IPS-18a (cell line): ENCODE data around the gene TMEM117.
"Not testable (repeated sequence)": the region's sequence is repeated elsewhere in the genome, so short reads cannot be mapped to it uniquely, and the experiment has no call there.

Source experiments
- H3K27ac ChIP-seq: one replicate; pipeline ENCODE4 v1.5.1; 2013; ENCODE audit warnings: low read length
- H3K27me3 ChIP-seq: one replicate; pipeline ENCODE4 v1.6.1; 2013; ENCODE audit warnings: mild to moderate bottlenecking, low read length; ENCODE audit not compliant: control insufficient read depth, insufficient read depth
- H3K36me3 ChIP-seq: one replicate; pipeline ENCODE4 v1.6.1; 2013; ENCODE audit warnings: low read depth, low read length; ENCODE audit not compliant: control insufficient read depth
- H3K4me1 ChIP-seq: one replicate; pipeline ENCODE4 v1.6.1; 2013; ENCODE audit warnings: low read depth, low read length; ENCODE audit not compliant: control insufficient read depth
- H3K4me3 ChIP-seq: one replicate; pipeline ENCODE4 v1.5.1; 2013; ENCODE audit warnings: low read length
- H3K9ac ChIP-seq: one replicate; pipeline ENCODE4 v1.6.1; 2013; ENCODE audit warnings: mild to moderate bottlenecking, low read length, moderate library complexity
- H3K9me3 ChIP-seq: one replicate; pipeline ENCODE4 v1.6.1; 2013; ENCODE audit warnings: low read depth, low read length; ENCODE audit not compliant: control insufficient read depth

Gene TMEM117

DNA sequence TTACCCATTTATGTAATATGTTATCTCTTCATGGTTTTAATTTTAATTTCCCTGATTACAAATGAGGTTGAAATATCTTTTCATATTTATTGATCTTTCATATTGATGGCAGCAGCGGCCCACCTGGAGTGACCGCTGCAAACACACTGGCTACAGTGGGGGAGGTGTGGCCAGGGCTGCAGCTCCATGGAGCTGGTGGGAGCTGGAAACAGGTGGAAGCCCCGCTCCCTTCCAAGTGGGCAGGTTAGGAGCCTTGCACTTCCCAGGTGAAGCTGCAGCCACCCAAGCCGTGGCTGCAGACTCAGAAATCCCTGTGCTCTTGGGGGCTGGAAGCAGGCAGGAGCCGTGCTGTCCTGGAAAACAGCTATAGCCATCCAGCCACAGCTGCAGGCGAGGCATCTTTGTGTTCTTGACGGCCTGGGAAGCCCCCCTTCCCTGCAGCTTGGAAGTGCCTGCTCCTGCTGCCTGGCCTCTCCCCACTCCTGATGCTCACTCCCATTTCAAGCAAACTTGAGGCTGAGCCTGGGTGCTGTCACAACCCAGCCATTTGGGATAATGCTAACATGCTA is 201.1 kb downstream of the TMEM117 start:
- Histone ChIP-seq H3K27me3 (no peaks in the 10 kb centered on the region), H3K36me3 (no peaks in the 10 kb centered on the region), H3K27ac (no peak overlapping the region), H3K4me3 (no peak overlapping the region), H3K9me3 (peaks cover 1% of the 10 kb centered on the region), H3K4me1 (no peaks in the 10 kb centered on the region), H3K9ac (no peak overlapping the region)

DNA sequence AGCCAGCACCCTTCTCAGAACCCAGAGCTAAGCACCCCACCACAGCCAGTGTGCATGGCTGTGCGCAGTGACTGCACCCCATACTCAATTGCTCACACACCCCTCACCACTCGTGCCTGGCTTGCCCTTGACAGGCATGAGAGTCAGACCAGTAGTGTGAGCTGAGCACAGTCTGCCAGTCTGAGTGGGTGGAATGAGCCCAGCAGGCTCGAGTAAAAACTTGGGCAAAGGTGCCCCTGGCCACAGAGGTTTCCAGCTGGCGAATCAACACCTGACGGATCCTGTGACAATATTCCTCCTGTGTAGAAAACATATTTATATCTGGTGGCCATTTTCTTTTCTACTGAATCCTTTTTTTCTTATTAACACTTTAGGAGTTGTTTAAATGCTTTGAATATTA is 202.5 kb downstream of the TMEM117 start:
- Histone ChIP-seq H3K27me3 (no peaks in the 10 kb centered on the region), H3K4me1 (no peaks in the 10 kb centered on the region), H3K9me3 (no peaks in the 10 kb centered on the region), H3K9ac (no peak overlapping the region), H3K4me3 (no peak overlapping the region), H3K36me3 (no peaks in the 10 kb centered on the region), H3K27ac (no peak overlapping the region)

DNA sequence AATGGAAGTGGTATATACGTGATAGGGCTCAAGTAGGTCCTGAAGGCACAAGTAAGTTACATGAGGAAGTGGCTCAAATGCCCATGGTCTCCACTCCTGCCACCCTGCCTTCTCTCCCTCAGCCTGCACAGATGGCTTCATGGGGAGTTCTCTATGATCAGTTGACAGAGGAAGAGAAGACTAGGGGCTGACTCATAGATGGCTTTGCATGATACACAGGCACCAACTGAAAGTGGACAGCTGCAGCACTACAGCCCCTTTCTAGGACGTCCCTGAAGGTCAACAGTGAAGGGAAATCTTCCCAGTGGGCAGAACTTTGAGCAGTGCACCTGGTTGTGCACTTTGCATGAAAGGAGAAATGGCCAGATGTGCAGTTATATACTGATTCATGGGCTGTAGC is 208.6 kb downstream of the TMEM117 start:
- H3K9ac ChIP-seq, H3K27me3 ChIP-seq, H3K27ac ChIP-seq, H3K4me1 ChIP-seq, H3K4me3 ChIP-seq, H3K9me3 ChIP-seq, H3K36me3 ChIP-seq: not testable (repeated sequence)

DNA sequence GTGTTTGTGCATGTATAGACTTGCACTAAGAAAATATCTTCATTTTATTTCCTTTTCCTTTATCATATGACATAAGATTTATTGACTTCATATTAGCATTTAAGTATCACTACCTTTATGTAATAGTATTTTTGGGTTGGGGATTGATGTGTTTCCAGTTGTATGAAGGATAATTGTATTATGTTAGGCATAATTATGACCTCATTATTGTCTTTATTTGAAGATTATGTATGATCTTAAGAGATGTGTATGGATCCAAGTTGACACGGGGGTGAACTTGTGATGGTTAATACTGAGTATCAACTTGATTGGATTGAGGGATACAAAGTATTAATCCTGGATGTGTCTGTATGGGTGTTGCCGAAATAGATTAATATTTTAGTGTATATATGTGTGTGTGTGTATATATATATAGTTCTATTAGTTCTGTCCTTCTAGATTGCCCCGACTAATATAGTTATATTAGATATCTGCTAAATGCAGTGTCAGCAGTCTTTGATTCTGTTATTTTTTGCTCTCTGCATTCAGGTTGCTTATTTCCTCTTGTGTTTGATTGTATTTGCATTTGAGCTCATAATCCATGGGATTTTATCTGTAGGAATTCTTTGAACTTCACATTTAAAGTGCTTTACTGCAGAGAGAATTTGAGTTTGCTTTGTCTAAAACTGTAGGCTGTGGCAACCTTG is 211.0 kb downstream of the TMEM117 start:
- Histone ChIP-seq H3K36me3 (no peaks in the 10 kb centered on the region), H3K27ac (no peak overlapping the region), H3K4me3 (no peak overlapping the region), H3K9me3 (no peaks in the 10 kb centered on the region), H3K4me1 (no peaks in the 10 kb centered on the region), H3K27me3 (no peaks in the 10 kb centered on the region), H3K9ac (no peak overlapping the region)

DNA sequence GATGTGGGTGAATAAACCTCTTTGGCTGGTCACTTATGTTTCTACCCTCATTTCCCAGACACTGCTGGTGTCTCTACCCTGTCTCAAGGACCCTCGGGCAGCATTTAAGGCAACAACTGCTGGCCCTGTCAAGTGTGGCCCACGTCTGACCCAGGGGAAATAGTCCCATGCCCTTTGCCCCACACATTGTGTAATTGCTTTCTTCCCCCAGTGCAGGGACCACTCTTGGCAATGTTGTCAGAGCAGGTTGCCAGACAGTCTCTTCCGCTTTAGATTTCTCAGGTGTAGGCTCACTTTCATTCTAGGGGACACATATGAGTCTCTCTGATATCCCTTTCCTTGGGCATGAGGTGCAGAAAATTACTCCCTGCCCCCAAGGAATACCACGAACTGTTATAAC is 216.7 kb downstream of the TMEM117 start:
- H3K27me3 ChIP-seq: no peaks in the 10 kb centered on the region
- H3K9me3 ChIP-seq: no peaks in the 10 kb centered on the region
- no peak overlapping the region for H3K27ac ChIP-seq
- no peak overlapping the region for H3K4me3 ChIP-seq
- H3K4me1 ChIP-seq: no peaks in the 10 kb centered on the region
- no peak overlapping the region for H3K9ac ChIP-seq
- H3K36me3 ChIP-seq: no peaks in the 10 kb centered on the region

DNA sequence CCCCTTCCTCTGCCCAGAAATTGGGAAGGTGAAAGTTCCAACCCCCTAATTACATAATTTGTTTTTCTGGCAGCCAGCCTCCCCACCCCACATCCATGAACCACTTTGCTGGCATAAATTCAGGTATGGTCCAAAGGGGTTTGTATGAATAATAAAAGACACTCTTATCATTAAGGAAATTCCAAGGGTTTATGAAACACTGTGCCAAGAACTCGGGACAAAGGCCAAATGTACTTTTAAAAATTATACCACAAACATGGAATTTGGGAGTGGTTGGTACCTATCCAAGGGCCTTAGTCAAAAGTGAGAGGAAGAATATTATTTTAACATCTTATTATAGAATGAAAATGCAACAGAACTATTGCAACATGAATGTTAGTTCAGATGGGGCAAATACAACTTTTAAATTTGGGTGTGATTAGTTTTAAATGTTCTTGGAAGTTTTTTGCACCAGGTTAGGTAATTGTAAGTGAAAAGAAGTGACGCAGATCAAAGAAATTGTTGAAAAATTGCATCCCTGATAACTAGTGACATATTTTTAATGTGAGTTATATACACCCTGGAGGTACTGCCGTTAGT is 217.8 kb downstream of the TMEM117 start:
- Histone ChIP-seq H3K36me3 (no peaks in the 10 kb centered on the region), H3K9me3 (no peaks in the 10 kb centered on the region), H3K4me1 (no peaks in the 10 kb centered on the region), H3K9ac (no peak overlapping the region), H3K27ac (no peak overlapping the region), H3K4me3 (no peak overlapping the region), H3K27me3 (no peaks in the 10 kb centered on the region)

DNA sequence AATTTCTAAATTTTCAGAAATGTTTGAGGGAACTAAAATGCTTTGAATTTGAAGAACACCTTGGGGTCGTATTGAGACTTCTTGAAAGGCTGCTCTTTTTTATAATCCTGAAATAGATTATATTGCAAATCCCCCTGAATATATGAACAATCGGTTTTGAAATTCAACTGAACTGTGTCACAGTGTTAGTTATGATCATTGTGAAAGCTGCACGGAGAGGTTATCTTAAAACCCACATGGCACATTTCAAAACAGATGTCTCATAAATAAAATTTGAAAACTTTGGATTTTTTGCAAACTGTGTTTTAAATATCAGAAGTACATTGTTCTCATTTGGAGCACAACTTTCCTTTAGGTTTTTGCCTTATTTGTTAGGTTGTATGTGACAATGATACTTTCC is 218.4 kb downstream of the TMEM117 start:
- Histone ChIP-seq H3K4me3 (no peak overlapping the region), H3K9ac (no peak overlapping the region), H3K27ac (no peak overlapping the region), H3K4me1 (no peaks in the 10 kb centered on the region), H3K27me3 (no peaks in the 10 kb centered on the region), H3K9me3 (no peaks in the 10 kb centered on the region), H3K36me3 (no peaks in the 10 kb centered on the region)

DNA sequence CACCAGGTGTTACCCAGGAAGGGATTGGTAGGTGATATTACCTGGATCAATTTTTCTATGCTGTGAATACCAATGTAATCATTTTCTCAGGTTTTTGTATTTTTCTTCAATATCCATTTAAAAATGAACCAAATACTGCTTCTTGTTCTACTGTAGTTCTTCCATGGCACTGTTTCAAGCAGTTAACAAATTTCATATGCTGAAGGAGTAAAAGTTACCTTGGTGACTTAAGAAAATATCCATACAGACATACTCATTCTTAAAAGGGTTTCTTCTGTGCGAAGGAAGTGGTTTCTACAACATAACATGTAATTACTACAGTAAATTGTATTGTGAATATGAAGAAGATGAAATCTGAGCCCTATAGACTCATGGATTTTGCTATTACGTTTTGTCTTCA is 222.5 kb downstream of the TMEM117 start:
- Histone ChIP-seq H3K27me3 (no peaks in the 10 kb centered on the region), H3K9ac (no peak overlapping the region), H3K36me3 (no peaks in the 10 kb centered on the region), H3K9me3 (no peaks in the 10 kb centered on the region), H3K4me3 (no peak overlapping the region), H3K4me1 (no peaks in the 10 kb centered on the region), H3K27ac (no peak overlapping the region)

DNA sequence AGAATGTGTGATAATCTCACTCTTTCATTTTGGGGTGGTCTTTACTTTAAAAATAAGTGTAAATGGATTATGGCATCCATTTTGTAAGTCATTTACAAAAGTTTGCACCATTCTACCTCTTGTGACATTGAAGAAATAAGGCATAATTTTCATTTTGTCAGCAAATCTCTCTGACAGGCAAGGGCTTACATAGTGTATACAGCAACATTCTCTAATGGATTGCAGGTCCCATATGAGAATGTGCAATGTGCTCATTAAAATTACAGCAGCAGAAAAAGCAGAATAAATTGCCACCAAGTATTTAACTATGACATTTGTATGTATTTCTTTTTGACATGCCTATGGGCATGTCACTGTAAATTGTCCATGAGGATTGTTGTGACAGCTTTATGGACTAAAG is 223.6 kb downstream of the TMEM117 start:
- no peak overlapping the region for H3K27ac ChIP-seq
- no peaks in the 10 kb centered on the region for H3K36me3 ChIP-seq
- H3K4me1 ChIP-seq: no peaks in the 10 kb centered on the region
- H3K9ac ChIP-seq: no peak overlapping the region
- H3K27me3 ChIP-seq: no peaks in the 10 kb centered on the region
- no peaks in the 10 kb centered on the region for H3K9me3 ChIP-seq
- no peak overlapping the region for H3K4me3 ChIP-seq

DNA sequence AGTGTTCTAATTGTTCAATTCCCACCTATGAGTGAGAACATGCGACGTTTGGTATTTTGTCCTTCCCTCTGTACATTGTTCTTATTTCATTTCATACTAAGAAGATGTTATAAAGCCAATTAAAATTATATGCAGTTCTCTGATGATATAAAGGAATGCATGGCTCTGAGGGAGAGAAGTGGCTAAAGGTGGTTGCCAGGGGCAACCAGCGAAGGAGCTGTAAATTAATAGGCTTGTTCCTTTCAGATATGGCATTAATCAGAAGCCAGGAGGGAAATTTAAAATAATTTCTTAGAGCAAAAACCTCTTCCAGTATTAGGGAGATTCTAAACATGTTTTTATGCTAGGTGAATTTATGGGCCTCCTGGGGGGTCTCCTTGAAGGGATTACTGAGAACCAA is 227.8 kb downstream of the TMEM117 start:
- Histone ChIP-seq H3K9me3 (no peaks in the 10 kb centered on the region), H3K4me1 (no peaks in the 10 kb centered on the region), H3K9ac (no peak overlapping the region), H3K27ac (no peak overlapping the region), H3K4me3 (no peak overlapping the region), H3K36me3 (no peaks in the 10 kb centered on the region), H3K27me3 (no peaks in the 10 kb centered on the region)

DNA sequence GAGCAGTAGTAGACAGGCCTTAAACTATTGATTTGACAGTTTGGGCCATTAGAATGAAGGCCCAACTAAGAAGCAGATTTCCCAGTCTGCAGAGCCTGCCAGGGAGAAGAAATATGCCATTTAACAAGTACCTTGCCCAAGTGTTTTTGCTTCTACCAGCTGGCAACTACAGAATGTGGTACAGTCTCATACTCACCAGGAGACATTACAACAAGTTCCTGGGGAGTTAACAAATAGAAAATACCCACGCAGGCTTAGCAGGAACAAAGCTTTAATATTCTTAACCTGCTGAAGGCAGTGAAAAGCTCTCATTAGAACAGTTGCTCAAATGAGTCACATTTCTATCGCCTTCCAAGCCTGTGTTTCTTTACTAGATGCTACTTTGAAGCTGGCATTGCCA is 241.0 kb downstream of the TMEM117 start:
- Histone ChIP-seq H3K27ac (no peak overlapping the region), H3K36me3 (no peaks in the 10 kb centered on the region), H3K27me3 (no peaks in the 10 kb centered on the region), H3K4me3 (no peak overlapping the region), H3K9ac (no peak overlapping the region), H3K9me3 (no peaks in the 10 kb centered on the region), H3K4me1 (no peaks in the 10 kb centered on the region)

DNA sequence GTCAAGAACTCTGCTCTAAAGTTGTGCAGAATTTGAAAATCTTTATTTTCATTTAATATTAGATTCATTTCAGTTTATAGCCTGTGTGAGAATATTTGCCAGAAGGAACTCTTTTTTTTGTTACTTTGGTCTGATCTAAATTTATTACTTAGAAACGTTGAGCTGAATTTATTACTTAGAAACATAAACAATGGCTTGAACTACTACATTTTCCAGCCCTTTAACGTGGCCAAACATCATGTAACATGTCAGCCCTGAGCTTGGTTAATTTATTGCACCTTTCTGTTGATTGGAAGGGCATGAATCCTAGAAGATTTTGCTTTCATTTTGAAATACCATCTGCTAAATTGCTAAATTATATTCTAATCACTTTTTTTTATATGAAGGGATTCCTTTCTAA is 241.4 kb downstream of the TMEM117 start:
- H3K9ac ChIP-seq: no peak overlapping the region
- no peak overlapping the region for H3K27ac ChIP-seq
- no peaks in the 10 kb centered on the region for H3K9me3 ChIP-seq
- no peaks in the 10 kb centered on the region for H3K36me3 ChIP-seq
- no peak overlapping the region for H3K4me3 ChIP-seq
- H3K4me1 ChIP-seq: no peaks in the 10 kb centered on the region
- no peaks in the 10 kb centered on the region for H3K27me3 ChIP-seq
